Neutrophil (primary cell): ENCODE results near the gene ITGAE.

ENCODE experiments used
- H3K27ac ChIP-seq: fragments of 200-600 bp; sonication (generic); 2 replicates; pipeline ENCODE4 v1.5.1; 2016; ENCODE audit warnings: mild to moderate bottlenecking, moderate library complexity
- H3K27me3 ChIP-seq: fragments of 200-600 bp; sonication (generic); 2 replicates; pipeline ENCODE4 v1.6.0; 2016; ENCODE audit warnings: mild to moderate bottlenecking
- H3K36me3 ChIP-seq: fragments of 200-600 bp; sonication (generic); 2 replicates; pipeline ENCODE4 v1.5.1; 2017
- H3K4me1 ChIP-seq, 2 experiments: fragments of 200-600 bp in 1 of 2; sonication (generic) in 1 of 2; 1 replicate in 1 of 2; 2 replicates in 1 of 2; pipeline versions ENCODE4 v1.5.1 to v1.6.1; 2013 to 2016; ENCODE audit warnings: low read depth in 1 of 2, low read length in 1 of 2, mild to moderate bottlenecking in 1 of 2, moderate library complexity in 1 of 2; ENCODE audit not compliant: control insufficient read depth in 1 of 2, insufficient read depth in 1 of 2
- H3K4me3 ChIP-seq, 2 experiments: fragments of 200-600 bp in 1 of 2; sonication (generic) in 1 of 2; 1 replicate in 1 of 2; 2 replicates in 1 of 2; pipeline ENCODE4 v1.5.1; 2013 to 2016; ENCODE audit warnings: low read depth in 1 of 2, low read length in 1 of 2, mild to moderate bottlenecking in 1 of 2, moderate library complexity in 1 of 2
- H3K9me3 ChIP-seq: fragments of 200-600 bp; sonication (generic); 2 replicates; pipeline ENCODE4 v1.5.1; 2016
- TF ChIP-seq, protein P1 (sequence below): fragments of 200-600 bp; sonication (generic); IDR thresholded peaks from 2 replicates; pipeline ENCODE4 v1.5.1; 2016; ENCODE audit warnings: antibody characterized with exemption

The ITGAE gene

GRCh38 chr17:3754066-3754457 is 46.9 kb downstream of the ITGAE start:
- peaks cover 25 to 26% of the 10 kb centered on the region in 2 experiments for H3K4me1 ChIP-seq
- no peaks in the 10 kb centered on the region for H3K9me3 ChIP-seq
- TF ChIP-seq, protein P1, sequence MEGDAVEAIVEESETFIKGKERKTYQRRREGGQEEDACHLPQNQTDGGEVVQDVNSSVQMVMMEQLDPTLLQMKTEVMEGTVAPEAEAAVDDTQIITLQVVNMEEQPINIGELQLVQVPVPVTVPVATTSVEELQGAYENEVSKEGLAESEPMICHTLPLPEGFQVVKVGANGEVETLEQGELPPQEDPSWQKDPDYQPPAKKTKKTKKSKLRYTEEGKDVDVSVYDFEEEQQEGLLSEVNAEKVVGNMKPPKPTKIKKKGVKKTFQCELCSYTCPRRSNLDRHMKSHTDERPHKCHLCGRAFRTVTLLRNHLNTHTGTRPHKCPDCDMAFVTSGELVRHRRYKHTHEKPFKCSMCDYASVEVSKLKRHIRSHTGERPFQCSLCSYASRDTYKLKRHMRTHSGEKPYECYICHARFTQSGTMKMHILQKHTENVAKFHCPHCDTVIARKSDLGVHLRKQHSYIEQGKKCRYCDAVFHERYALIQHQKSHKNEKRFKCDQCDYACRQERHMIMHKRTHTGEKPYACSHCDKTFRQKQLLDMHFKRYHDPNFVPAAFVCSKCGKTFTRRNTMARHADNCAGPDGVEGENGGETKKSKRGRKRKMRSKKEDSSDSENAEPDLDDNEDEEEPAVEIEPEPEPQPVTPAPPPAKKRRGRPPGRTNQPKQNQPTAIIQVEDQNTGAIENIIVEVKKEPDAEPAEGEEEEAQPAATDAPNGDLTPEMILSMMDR: no peak
- peak overlapping the region; percentile 29 for H3K27ac ChIP-seq
- H3K4me3 ChIP-seq: no peak overlapping the region
- H3K27me3 ChIP-seq: no peaks in the 10 kb centered on the region
- H3K36me3 ChIP-seq: no peaks in the 10 kb centered on the region

DNA sequence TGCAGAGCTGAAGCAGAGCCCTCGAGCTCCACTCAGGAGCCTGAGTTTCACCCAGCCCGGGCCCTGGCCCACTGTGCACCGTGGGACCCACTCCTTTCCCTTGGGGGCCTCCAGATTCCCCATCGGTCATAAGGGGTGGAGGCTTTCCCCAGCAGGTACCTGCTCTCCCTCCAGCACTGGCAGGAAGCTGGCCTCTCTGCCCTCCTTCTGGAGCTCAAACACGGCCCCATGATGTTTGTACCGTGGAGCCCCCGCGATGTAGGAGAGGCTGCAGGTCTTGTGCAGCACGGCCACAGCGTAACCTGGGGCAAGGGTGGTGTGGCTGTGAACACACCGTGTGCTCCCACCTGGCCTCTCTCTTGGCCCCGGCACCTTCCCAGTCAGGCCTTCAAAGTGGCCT is 47.4 kb downstream of the ITGAE start:
- H3K27me3 ChIP-seq: no peaks in the 10 kb centered on the region
- no peak overlapping the region for H3K4me3 ChIP-seq
- H3K36me3 ChIP-seq: no peaks in the 10 kb centered on the region
- TF ChIP-seq, protein P1: no peak
- H3K4me1 ChIP-seq: peaks cover 25 to 26% of the 10 kb centered on the region in 2 experiments
- no peaks in the 10 kb centered on the region for H3K9me3 ChIP-seq
- peak overlapping the region; percentile 29 for H3K27ac ChIP-seq

DNA sequence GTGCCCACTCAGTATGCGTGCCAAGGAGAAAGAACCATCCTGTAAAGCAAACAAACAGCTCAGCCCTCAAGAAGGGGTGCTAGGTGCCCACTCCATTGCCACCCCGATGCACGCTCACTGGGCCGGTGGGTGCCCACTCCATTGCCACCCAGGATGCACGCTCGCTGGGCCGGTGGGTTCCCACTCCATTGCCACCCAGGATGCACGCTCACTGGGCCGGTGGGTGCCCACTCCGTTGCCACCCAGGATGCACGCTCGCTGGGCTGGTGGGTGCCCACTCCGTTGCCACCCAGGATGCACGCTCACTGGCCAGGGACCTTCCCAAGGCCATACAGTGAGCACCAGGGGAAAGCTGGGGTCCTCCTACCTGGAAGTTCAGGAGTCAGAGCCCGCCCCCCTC is 49.2 kb downstream of the ITGAE start:
- Histone ChIP-seq H3K4me1 (peaks cover 25 to 26% of the 10 kb centered on the region in 2 experiments), H3K27ac (no peak overlapping the region)
- TF ChIP-seq, protein P1: no peak

GRCh38 chr17:3750926-3751325 is 50.1 kb downstream of the ITGAE start:
- Histone ChIP-seq H3K27ac (no peak overlapping the region), H3K27me3 (no peaks in the 10 kb centered on the region), H3K4me3 (no peak overlapping the region), H3K4me1 (peaks cover 23 to 24% of the 10 kb centered on the region in 2 experiments), H3K9me3 (no peaks in the 10 kb centered on the region), H3K36me3 (no peaks in the 10 kb centered on the region)
- TF ChIP-seq, protein P1: no peak

More for the DNA sequence above, 49.2 kb downstream of the ITGAE start:
- Histone ChIP-seq H3K9me3 (no peaks in the 10 kb centered on the region), H3K27me3 (no peaks in the 10 kb centered on the region), H3K4me3 (no peak overlapping the region), H3K36me3 (no peaks in the 10 kb centered on the region)

DNA sequence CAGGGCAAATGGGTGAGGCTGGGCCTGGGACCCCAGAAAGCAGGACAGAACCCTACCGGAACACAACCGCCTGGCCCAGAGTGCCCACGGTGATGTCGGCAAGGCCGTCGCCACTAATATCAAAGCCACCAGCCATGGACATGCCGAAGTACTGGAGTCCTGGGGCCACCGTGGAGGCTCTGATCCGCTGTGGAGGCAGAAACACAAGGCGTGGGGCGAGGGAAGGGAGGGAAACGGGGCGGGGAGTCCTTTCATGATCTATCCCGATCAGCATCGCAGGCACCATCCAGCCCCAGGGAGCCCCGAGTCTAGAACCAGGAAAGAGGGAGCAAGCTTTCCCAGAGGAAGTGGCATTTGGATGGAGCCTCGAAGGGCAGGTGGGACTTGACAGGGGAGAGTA is 50.7 kb downstream of the ITGAE start:
- Histone ChIP-seq H3K4me1 (peaks cover 17 to 18% of the 10 kb centered on the region in 2 experiments), H3K27me3 (no peaks in the 10 kb centered on the region), H3K9me3 (no peaks in the 10 kb centered on the region), H3K27ac (peak overlapping the region; percentile 63), H3K4me3 (no peak overlapping the region), H3K36me3 (no peaks in the 10 kb centered on the region)
- TF ChIP-seq, protein P1: no peak

DNA sequence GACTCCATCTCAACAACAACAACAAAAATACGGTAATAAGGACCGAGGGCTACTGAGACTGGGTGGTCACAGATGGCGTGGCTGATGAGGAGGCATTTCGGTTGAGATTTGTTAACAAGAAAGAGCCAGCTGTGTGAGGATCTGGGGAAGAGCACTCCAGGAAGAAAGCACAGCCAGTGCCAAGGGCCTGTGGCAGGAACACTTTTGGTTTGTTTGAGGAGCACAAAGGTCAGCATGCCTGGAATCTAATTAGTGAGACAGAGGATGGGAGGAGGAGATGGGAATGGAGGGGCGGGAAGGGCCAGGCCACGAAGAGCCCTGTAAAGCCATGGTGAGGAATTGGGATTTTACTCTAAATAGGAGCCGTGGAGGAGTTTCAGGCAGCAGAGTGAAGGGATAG is 52.4 kb downstream of the ITGAE start:
- H3K27ac ChIP-seq: no peak overlapping the region
- H3K27me3 ChIP-seq: no peaks in the 10 kb centered on the region
- peaks cover 11 to 14% of the 10 kb centered on the region in 2 experiments for H3K4me1 ChIP-seq
- H3K9me3 ChIP-seq: no peaks in the 10 kb centered on the region
- H3K4me3 ChIP-seq: no peak overlapping the region
- no peaks in the 10 kb centered on the region for H3K36me3 ChIP-seq
- TF ChIP-seq, protein P1: no peak
